ENCODE measurements around the gene IRF9.
A peak's percentile ranks its signal among the peaks of the same experiment; 100 is the strongest.

Gene IRF9

DNA sequence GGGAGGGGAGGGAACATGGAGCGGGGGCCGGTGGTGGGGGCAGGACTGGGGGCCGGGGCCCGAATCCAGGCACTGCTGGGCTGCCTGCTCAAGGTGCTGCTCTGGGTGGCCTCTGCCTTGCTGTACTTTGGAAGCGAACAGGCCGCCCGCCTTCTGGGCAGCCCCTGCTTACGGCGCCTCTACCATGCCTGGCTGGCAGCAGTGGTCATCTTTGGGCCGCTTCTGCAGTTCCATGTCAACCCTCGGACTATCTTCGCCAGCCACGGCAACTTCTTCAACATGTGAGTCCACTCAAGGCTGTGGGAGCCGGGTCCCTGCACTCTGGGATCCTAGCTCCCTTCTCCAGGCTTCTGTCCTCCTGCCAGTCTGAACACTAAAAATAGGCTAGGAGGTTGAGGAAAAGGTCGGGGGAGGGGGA, 29.5 kb upstream of the IRF9 start:
- DNase-seq (ENCODE audit: low read depth in 2 of 2) = no peak

DNA sequence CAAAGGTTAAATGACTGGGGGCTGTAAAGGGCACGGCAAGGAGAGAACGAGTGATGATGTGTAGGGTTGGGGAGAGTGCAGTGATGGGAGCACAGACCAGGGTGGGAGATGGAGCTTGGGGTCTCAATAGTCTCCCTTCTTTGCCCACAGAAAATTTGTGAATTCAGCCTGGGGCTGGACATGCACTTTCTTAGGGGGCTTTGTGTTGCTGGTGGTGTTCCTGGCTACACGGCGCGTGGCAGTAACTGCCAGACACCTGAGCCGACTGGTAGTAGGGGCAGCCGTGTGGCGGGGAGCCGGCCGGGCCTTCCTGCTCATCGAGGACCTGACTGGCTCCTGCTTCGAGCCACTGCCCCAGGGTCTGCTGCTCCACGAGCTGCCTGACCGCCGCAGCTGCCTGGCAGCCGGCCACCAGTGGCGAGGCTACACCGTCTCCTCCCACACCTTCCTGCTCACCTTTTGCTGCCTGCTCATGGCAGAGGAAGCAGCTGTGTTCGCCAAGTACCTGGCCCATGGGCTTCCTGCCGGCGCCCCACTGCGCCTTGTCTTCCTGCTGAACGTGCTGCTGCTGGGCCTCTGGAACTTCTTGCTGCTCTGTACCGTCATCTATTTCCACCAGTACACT, 28.9 kb upstream of the IRF9 start:
- DNase-seq (ENCODE audit: low read depth in 2 of 2) = no peak

DNA sequence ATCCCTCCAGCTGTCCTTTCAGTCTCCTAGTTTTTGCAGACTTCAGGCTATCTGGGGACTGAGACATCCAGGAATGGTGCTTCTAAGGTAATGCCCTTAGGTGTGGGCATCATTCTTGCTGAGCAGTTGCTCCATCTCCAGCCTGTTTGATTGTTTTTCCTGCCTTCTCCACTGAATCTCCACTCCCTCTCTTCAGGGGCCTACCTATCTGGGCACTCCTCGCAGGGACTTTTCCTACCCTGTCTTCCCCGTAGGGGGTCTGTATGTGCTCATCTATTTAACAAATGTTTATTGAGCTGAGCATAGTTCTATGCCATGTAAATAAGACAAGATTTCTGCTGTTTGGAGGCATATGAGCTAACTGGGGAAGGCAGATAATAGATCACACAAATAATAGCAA, 28.1 kb upstream of the IRF9 start:
- no peak for DNase-seq (ENCODE audit: low read depth in 2 of 2)

DNA sequence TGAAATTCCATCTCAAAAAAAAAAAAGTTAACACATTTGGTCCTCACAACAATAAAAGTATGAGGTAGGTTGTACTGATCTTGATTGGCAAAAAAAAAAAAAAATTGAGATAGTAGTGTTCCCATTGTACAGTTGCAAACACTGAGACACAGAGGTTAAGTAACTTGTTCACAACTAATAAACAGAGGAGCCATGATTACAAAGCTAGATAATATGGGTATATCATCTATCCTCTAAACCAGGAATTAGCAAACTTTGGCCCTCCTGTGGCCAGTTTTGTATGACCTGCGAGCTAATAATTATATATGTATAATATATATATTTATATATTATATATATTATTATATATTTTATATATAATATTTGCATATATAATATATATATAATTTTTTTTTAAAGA, 27.3 kb upstream of the IRF9 start:
- DNase-seq (ENCODE audit: low read depth in 2 of 2) = no peak

DNA sequence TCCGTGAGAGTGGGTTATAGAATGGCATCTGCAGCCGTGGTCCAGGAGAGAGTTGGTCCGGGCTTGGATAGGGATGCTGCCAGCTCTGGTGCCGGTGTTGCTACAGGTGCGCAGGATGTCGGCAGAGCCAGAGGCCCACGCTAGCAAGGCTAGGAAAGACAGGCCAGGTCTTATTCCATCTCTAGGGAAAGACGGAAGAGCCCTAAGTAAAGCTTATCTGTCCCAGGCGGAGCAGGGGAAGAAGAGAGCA, 25.6 kb upstream of the IRF9 start:
- no peak for DNase-seq (ENCODE audit: low read depth in 2 of 2)

DNA sequence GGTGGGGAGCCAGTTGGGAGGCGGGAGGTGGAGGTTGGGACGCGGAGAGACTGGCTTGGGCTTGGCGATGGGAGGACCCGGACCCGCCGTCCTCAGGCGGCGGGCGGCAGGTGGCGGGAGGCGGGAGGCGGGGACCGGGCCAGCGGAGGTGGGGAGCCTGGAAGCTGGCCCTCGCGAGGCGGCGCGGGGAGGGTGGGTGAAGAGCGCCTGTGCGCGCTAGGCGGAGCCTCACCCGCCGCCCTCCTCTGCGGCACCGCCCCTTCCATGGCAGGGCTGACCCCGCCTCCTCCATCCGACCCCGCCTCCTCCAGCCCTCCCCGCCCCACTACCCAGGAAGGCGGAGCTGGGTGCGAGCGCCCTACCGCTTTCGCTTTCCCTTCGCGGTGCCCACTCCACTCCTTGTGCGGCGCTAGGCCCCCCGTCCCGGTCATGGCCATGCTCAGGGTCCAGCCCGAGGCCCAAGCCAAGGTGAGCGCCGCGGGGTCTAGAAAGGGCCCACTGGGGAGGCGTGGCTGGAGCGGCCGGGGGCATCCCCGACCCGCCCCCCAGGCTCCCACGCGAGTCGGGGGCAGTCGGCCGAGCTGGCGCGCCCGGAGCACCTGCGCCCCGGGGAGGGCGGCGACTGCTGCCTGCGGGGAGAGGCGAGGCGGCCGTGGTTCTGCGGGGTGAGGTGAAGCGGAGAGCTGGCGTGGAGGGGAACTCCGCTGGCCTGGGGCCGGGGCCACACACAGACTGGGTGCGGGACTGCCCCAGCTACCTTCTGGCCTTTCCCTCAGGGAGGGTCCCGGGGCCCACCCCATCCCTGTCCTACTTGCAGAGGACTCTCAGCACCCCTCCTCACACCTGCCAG, 25.0 kb upstream of the IRF9 start, which contains the start of gene PSME1:
Gene PSME1, plus strand, starts transcription at position 361 of the 850 bp plus-strand sequence. Its CDS starts 69 bp downstream, at position 430.
- peak; percentile 90 to 91 for DNase-seq (ENCODE audit: low read depth in 2 of 2)

DNA sequence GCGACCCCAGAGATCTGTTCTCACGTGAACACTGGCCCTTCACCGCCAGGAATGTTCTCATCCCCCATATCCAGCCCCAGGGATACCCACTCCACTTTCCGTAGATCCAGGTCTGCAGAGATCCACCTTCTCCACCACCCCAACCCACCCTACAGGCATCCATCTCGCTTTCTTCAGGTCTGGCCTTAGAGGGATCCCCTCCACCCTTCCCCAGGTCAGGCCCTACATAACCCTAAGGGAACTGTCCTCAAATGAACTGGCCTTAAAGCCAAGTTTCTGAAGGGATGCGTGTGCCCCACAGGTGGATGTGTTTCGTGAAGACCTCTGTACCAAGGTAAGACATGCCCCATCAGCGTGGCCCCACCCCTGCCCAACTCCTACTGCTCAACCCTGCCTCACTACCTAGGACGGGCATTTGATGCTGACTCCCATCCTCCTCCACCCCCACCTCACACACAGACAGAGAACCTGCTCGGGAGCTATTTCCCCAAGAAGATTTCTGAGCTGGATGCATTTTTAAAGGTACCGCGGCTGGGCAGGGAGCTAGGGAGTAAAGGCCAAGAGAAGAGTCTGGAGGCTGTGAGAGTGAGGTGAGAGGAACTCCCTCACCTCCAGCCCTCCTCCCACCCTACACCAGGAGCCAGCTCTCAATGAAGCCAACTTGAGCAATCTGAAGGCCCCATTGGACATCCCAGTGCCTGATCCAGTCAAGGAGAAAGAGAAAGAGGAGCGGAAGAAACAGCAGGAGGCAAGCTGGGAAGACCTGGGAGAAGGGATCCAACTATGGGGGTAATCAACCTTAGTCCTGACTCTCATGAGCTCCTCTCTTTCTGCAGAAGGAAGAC, 24.2 kb upstream of the IRF9 start:
- no peak for DNase-seq (ENCODE audit: low read depth in 2 of 2)

DNA sequence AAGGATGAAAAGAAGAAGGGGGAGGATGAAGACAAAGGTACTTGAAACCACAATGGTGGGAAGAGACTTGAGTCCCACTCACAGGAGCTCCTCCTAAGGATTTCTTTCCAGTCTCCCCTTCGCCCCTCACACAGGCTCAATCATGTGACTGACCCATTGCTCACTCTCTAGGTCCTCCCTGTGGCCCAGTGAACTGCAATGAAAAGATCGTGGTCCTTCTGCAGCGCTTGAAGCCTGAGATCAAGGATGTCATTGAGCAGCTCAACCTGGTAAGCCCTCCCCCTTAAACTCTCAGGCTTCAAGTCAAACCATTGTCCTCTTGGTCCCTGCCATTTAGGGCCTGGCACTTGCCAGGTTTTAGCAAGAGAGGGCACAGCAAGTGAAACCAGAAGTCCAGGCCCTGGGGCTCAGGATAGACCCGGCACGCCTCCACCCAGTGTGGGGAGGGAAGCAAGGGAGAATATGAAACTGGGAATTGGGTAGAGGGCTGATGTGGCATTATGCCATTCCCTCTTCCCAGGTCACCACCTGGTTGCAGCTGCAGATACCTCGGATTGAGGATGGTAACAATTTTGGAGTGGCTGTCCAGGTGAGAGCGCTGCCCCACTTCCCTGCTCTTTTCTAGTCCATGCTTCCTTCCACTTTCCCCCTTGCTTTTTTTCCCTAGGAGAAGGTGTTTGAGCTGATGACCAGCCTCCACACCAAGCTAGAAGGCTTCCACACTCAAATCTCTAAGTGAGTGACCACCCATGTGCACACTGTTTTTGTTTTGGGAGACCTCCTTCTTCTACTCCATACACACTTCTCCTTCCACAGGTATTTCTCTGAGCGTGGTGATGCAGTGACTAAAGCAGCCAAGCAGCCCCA, 23.3 kb upstream of the IRF9 start:
- no peak for DNase-seq (ENCODE audit: low read depth in 2 of 2)

DNA sequence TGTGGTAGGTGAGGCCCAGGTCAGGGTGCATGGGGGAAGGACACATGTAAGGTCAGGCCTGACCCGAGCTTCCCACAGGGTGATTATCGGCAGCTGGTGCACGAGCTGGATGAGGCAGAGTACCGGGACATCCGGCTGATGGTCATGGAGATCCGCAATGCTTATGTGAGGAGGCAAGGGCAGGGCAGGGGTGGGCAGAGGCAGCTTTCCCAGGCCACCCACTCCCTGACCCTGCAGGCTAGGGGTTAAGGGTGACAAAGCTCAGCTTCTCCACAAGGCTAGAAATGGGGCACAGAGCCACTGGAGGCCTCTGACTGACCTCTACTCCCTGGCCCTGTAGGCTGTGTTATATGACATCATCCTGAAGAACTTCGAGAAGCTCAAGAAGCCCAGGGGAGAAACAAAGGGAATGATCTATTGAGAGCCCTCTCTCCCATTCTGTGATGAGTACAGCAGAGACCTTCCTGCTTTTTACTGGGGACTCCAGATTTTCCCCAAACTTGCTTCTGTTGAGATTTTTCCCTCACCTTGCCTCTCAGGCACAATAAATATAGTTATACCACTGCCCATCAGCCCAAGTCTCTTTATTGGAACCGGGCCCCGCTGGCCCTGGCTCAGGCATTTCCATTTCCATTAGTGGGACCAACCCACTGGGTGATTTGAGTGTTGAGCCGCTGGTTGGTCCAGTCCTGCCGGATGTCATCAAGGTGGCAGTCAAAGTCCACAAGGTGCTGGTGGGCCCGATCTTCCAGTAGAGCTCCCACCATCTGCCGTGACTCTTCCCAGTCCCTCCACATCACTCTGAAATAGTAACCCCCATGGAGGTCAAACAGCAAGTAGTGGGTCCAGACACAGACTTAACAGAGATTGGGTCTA, 22.4 kb upstream of the IRF9 start:
- no peak for DNase-seq (ENCODE audit: low read depth in 2 of 2)

DNA sequence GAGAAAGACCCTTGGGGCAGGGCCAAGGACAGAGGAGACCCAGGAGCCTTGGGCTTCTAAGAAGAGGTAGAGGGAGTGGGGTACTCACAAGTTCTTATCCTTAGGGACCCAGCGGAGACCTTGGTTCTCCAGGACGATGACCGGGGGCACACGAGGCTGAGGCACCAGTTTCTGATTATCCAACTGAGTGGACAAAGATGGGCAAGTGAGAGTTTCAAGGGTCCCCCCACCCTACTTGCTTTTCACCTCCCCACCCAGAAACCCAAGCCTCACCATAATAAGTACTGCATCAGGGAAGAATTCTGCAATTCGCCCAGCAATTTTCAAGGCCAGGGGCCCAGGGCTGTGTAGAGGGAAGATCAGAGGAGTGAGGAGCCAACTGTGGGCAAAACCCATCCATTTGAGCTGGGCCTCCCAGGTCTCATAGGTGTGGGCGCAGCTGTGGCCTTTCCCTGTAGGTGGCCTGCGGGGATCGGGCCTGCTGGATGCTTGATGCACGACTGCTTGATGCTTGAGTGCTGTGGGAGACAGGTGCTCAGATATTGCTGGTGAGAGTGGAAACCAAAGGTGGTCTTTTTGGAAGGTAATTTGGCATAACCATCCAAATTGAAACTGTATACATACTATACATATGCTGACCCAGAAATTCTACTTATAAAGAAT, 21.7 kb upstream of the IRF9 start:
- no peak for DNase-seq (ENCODE audit: low read depth in 2 of 2)

DNA sequence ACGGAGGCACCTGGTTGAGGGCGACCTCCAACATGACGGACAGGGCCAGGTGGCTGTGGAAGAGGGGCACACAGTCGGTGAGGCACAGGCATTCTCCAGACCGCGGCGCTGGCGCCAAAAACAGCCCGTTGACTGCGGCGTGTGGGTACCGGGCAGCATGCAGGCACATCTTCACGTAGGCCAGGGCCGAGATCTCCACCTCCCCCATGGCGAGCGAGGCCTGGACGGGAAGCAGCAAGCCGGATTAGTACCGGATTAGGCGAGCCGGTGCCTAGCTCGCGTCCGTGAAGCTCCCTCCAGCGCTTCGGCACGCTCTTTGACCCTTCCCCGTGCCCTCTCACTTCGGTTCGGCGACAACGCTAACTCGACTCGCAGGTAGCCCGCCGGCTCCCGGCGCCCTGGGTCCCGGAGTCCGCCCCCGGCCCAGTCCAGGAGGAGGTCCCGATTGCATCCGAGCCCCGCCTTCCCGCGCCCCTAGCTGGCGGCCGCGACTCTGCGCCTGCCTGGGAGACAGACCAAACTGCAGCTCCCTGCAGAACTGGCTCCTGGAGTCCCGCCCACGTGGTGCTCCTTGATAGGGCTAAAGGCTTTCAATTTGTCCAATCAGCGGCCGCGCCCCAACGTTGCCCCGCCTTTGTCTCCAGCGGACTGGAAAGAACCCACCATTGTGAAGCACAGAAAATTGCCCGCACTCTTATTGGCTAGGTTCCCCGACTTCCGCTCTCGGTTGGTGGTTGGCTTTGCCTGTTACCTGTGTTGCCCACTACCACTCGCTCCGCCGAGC, 19.8 kb upstream of the IRF9 start, which contains the start of gene EMC9:
Gene EMC9, minus strand, starts transcription at position 495 of the 784 bp plus-strand sequence. Its CDS starts 287 bp downstream, at position 208.
- DNase-seq (ENCODE audit: low read depth in 2 of 2) = peak; percentile 99 to 100

DNA sequence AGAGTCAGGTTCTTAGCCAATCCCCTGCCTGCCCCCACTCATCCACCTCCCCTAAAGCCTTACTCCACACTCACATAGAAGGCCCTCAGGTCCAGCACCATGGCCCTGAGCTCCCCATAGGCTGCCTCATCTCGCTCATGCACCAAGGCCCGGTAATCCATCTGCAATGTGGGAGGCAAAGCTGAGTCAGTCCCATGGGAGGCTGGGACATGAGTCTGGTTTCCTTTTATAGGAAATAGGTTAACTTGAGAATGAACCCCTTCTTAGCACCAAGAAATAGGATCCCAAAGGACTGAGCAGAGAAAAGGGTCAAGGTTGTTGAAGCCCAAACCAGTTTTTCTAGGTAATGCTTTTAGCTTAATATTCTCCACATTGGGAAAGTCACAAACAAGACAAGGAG, 17.6 kb upstream of the IRF9 start:
- no peak for DNase-seq (ENCODE audit: low read depth in 2 of 2)

DNA sequence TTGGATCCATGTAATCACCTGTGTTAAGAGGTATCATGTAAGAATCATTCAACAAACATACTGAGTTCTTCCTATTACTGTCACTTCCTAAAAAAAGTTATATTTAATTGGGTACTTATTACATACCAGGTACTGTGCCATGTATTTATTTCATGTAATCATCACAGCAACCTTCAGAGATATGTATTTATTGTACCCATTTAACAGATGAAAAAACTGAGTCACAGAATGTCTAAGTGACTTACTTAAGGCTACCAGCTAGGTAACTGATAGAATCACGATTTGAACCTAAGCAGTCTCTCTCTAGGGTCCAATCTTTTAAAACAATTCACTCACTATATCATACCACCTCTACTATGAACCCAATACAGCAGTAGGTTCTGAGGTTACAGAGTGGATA, 16.6 kb upstream of the IRF9 start:
- no peak for DNase-seq (ENCODE audit: low read depth in 2 of 2)

DNA sequence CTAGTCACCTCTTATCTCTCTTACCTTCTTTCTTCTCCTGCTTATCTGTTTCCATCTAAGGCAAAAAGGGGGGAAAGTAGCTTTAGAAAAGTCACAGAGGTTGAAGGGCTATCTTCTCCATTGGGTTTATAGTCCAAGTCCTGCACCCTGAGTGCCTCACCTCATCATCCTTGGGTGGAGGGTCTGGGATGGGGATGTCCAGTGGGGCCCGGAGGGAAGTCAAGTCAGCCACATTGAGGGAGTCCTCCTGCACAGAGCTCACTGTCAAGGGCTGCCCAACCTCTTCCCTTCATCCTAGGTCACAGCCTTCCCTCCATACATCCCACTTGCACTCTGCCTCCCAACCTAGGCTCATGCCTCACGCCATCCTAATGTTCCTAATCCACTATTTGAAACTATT, 15.8 kb upstream of the IRF9 start:
- no peak for DNase-seq (ENCODE audit: low read depth in 2 of 2)

DNA sequence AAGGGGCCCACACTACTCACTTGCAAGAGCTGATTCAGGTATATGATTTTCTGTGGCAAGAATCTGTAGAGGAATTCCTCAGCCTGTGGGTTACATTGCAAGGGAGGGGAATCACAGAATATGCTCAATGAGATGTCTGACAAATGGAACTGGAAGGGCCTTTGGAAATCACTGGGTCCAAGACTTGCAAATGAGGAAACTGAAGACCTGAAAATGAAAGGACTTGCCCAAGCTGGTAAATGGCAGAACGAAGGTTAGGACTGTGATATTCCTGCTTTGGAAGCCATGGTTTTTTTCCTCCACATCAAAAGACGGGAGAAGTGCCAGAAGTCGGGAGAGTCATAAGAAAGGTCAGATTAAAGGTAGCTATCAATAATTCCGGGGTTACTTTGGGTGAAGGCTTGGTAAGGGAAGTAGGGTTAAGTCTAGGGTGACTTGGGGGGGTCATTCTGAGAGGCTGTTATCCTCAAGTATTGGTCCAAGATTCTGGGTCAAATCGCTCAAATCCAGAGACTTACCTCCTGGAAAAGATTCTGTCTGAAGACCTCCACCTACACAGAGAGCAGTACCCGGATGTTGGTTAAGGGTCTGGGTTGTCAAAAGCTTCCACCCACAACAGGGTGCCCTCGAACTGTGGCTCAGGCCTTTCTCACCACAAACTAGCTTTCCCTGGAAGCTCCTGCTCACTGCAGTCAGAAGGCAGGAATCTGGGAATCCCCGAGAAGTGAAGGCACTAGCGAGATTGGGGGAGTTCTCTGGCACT, 15.2 kb upstream of the IRF9 start:
- DNase-seq (ENCODE audit: low read depth in 2 of 2) = no peak

DNA sequence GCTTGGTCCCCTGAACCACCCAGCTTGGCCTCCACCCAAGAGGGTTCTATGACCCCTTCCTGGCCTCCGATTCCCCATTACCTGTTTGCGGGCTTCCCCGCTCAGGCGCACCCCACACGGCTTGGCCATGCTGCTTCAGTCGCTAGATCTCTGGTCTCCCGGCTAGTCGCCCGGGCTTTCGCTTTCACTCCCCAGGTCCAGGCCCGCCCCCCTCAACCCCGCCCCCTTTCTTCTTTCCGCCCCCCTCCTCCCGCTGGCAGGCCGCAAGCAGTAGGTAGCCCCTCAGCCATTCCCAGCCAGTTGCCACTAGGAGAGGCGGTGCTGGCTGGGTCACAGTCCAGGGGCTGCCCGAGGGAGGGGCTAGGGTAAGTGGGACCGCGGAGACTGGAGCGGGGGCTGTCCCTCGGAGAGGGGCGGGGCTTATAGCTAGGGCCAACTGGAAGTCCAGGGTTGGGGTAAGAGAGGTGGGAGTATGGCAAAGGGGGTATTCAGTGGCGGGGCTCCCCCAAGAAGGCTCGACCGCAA, 14.6 kb upstream of the IRF9 start, which contains the start of gene PSME2:
Gene PSME2, minus strand, starts transcription at position 158 of the 525 bp plus-strand sequence. Its CDS starts 29 bp downstream, at position 129.
- DNase-seq (ENCODE audit: low read depth in 2 of 2) = peak; percentile 78 to 93

DNA sequence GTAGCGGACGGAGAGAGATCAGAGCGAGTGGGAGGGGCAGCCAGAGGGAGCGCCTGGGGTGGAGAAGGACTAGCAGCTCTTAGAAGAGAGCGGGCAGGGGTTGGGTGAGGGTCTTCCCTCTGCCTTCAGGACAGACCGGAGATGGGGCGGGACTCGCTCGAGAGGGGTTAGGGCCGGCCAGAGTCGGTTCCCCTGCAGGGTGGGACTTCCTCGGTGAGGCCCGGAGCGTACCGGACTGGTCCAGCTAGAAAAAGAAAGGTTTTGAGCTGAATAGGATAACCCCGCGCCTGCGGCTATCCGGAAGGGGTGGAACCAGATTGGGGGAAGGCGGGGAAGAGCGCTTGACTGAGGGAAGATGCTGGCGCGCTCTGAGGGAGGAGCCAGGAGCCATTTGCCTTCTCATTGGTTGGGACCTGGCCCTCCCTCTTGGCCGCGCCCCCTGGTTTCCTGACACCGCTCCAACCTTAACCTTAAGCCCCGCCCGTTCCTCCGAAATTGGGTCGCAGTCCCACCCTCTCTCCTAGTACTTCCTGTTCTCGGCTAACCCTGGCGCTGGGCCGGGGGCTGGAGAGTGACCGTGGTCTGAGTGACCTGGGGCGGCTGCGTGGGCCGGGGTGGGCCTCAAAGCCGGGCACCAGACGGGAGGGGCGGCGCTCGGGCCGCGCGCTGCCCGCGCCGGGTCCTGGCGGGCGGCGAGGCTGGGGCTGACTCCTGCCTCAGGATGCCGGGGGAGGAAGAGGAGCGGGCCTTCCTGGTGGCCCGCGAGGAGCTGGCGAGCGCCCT, 13.9 kb upstream of the IRF9 start, which contains the start of gene RNF31:
Gene RNF31, plus strand, starts transcription at position 521 of the 783 bp plus-strand sequence. Its CDS starts 201 bp downstream, at position 722.
- DNase-seq (ENCODE audit: low read depth in 2 of 2) = peak; percentile 93 to 99
